HG03520 (cell line): Measurements from ENCODE around the gene HOGA1.
"Not testable (repeated sequence)": the region's sequence is repeated elsewhere in the genome, so short reads cannot be mapped to it uniquely, and the experiment has no call there.

ENCODE experiments used
- ATAC-seq: cut with Tn5 transposase; IDR thresholded peaks from one replicate; pipeline ENCODE4 v1.9.1; 2021; ENCODE audit warnings: mild to moderate bottlenecking, moderate library complexity; ENCODE audit not compliant: unreplicated experiment

The HOGA1 gene

GRCh38 chr10:97644936-97645335 lies 60.7 kb downstream of the HOGA1 start:
- no peak for ATAC-seq

- no peak for ATAC-seq
These were observed 63.4 kb downstream of the HOGA1 start for GRCh38 chr10:97647556-97647955.

- peak; percentile 90 for ATAC-seq
These were observed 64.6 kb downstream of the HOGA1 start for GRCh38 chr10:97648562-97649404.

DNA sequence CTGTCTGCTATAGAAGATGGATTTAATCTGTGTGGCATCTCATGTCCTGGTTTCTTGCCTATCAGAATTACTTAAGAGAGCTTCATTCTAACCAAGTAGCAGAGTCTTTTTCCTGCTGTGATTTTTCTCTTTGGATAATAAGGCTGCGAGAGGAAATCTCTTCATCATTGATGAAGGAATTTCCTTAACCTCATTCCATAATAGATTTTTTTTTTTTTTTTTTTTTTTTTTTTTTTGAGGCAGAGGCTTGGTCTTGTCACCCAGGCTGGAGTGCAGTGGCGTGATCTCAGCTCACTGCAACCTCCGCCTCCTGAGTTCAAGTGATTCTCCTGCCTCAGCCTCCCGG lies 65.2 kb downstream of the HOGA1 start:
- not testable (repeated sequence) for ATAC-seq

DNA sequence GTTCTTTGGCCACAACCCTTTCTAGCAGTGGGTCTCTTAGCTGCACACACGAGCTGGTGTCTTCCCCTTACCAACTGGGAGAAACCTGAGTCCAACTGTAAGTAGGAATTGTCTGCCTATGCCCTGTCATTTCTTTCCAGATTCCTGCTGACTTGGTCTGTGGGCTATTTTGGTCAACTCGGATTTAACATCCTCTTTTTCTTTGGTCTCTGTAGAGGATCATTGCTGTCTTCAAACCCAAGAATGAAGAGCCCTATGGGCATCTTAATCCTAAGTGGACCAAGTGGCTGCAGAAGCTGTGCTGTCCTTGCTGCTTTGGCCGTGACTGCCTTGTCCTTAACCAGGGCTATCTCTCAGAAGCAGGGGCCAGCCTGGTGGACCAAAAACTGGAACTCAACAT lies 66.5 kb downstream of the HOGA1 start:
- no peak for ATAC-seq

- ATAC-seq = no peak
These were observed 67.6 kb downstream of the HOGA1 start for GRCh38 chr10:97651773-97652172.

GRCh38 chr10:97656777-97657176 lies 72.6 kb downstream of the HOGA1 start:
- no peak for ATAC-seq

- no peak for ATAC-seq
These were observed 75.4 kb downstream of the HOGA1 start for GRCh38 chr10:97659589-97659988.
